Embryonic facial prominence (tissue), 1 donor: Measurements from ENCODE around the gene ARHGEF25.
"Not testable (repeated sequence)": the region's sequence is repeated elsewhere in the genome, so short reads cannot be mapped to it uniquely, and the experiment has no call there.

Experiments
- DNase-seq: peaks from one replicate; pipeline ENCODE4 v3.0.0-alpha.2; 2016; ENCODE audit errors: extremely low spot score

Gene ARHGEF25

GRCh38 chr12:57585156-57585555, 26.1 kb upstream of the ARHGEF25 start:
- DNase-seq, result no peak

GRCh38 chr12:57586128-57586527, 25.1 kb upstream of the ARHGEF25 start:
- no peak for DNase-seq

GRCh38 chr12:57586832-57587429, 24.3 kb upstream of the ARHGEF25 start:
- DNase-seq, result no peak

- not testable (repeated sequence) for DNase-seq
These were observed 22.2 kb upstream of the ARHGEF25 start for GRCh38 chr12:57588951-57589610.

GRCh38 chr12:57590479-57590863, 20.8 kb upstream of the ARHGEF25 start:
- no peak for DNase-seq

- DNase-seq, result no peak
These were observed 20.1 kb upstream of the ARHGEF25 start, which contains the start of gene PIP4K2C for GRCh38 chr12:57590864-57591781. PIP4K2C (plus strand) TSS chr12:57591192; CDS start chr12:57591290, 98 bp downstream.

GRCh38 chr12:57591782-57592325, 19.4 kb upstream of the ARHGEF25 start:
- no peak for DNase-seq

GRCh38 chr12:57592551-57593165, 18.6 kb upstream of the ARHGEF25 start:
- no peak for DNase-seq

- DNase-seq, result no peak
These were observed 18.0 kb upstream of the ARHGEF25 start for GRCh38 chr12:57593187-57593586.

- DNase-seq, result no peak
These were observed 10.8 kb upstream of the ARHGEF25 start for GRCh38 chr12:57600395-57600794.

GRCh38 chr12:57602544-57602943, 8.7 kb upstream of the ARHGEF25 start:
- DNase-seq, result no peak

GRCh38 chr12:57603324-57603723, 7.9 kb upstream of the ARHGEF25 start:
- no peak for DNase-seq

GRCh38 chr12:57603815-57604453, 7.3 kb upstream of the ARHGEF25 start:
- peak; percentile 36 for DNase-seq

GRCh38 chr12:57604454-57604991, 6.7 kb upstream of the ARHGEF25 start, which contains the start of gene DTX3:
DTX3 (plus strand) TSS chr12:57604824; CDS start chr12:57606518, 1,694 bp downstream.
- peak; percentile 25 for DNase-seq

- DNase-seq, result no peak
These were observed 6.0 kb upstream of the ARHGEF25 start for GRCh38 chr12:57604992-57605810.

GRCh38 chr12:57605811-57606311, 5.4 kb upstream of the ARHGEF25 start:
- DNase-seq, result no peak

- DNase-seq, result no peak
These were observed 4.8 kb upstream of the ARHGEF25 start for GRCh38 chr12:57606399-57606798.

- no peak for DNase-seq
These were observed 4.4 kb upstream of the ARHGEF25 start for GRCh38 chr12:57606821-57607220.

- DNase-seq, result no peak
These were observed 3.1 kb upstream of the ARHGEF25 start for GRCh38 chr12:57607958-57608663.
